Skeletal muscle tissue (tissue), 4 donors: Measurements from ENCODE around the gene SLC37A3. TPM values are rescaled to one million over a fixed set of nuclear protein-coding genes. Genes with fewer than 3 reads are reported as not detected.

ENCODE experiments used
- H3K27ac ChIP-seq: one replicate; pipeline ENCODE4 v1.7.0; 2013; ENCODE audit warnings: mild to moderate bottlenecking, low read depth, low read length, inconsistent platforms
- H3K27me3 ChIP-seq, 3 donors: one replicate each; pipeline ENCODE4 v1.7.0; 2013; ENCODE audit warnings: low read length in 3 of 3; ENCODE audit not compliant: control insufficient read depth in 3 of 3, insufficient read depth in 3 of 3
- H3K36me3 ChIP-seq, 3 donors: one replicate each; pipeline ENCODE4 v1.7.0; 2013; ENCODE audit warnings: low read length in 3 of 3; ENCODE audit not compliant: control insufficient read depth in 3 of 3, insufficient read depth in 3 of 3
- H3K4me1 ChIP-seq, 3 donors: one replicate each; pipeline ENCODE4 v1.7.0; 2013; ENCODE audit warnings: low read length in 3 of 3, mild to moderate bottlenecking in 3 of 3; ENCODE audit not compliant: control insufficient read depth in 3 of 3, insufficient read depth in 3 of 3
- H3K4me3 ChIP-seq, 3 donors: one replicate each; pipeline ENCODE4 v1.7.0; 2013; ENCODE audit warnings: low read length in 3 of 3
- H3K9ac ChIP-seq, 3 donors: one replicate each; pipeline ENCODE4 v1.7.0; 2013; ENCODE audit warnings: low read length in 3 of 3, mild to moderate bottlenecking in 3 of 3, moderate library complexity in 2 of 3, low read depth in 1 of 3
- H3K9me3 ChIP-seq, 3 donors: one replicate each; pipeline ENCODE4 v1.7.0; 2013; ENCODE audit warnings: low read length in 3 of 3; ENCODE audit not compliant: control insufficient read depth in 3 of 3
- total RNA-seq: library from RNA; depleted of rRNA; stranded (reverse); fragments of >200 nt; gene quantifications from one replicate; pipeline ENCODE4 v1.2.3, GENCODE V29; 2014
- donor health status: Osteomylitis.

The SLC37A3 gene
- total RNA-seq, 1 donor from 2014 or later = 73.6 TPM

GRCh38 chr7:140383954-140384713, 14.2 kb downstream of the SLC37A3 start:
- H3K4me3 ChIP-seq = no peak overlapping the region
- H3K4me1 ChIP-seq = peaks cover 0 to 4% (median 0%) of the 10 kb centered on the region in 3 donors
- no peaks in the 10 kb centered on the region for H3K27me3 ChIP-seq
- peaks cover 4 to 13% (median 6%) of the 10 kb centered on the region in 3 donors for H3K36me3 ChIP-seq
- H3K9ac ChIP-seq = no peak overlapping the region
- no peaks in the 10 kb centered on the region for H3K9me3 ChIP-seq
- H3K27ac ChIP-seq = no peak overlapping the region

- Histone ChIP-seq H3K4me3 (no peak overlapping the region), H3K9me3 (no peaks in the 10 kb centered on the region), H3K9ac (no peak overlapping the region), H3K4me1 (no peaks in the 10 kb centered on the region), H3K27ac (no peak overlapping the region), H3K36me3 (peaks cover 11 to 15% (median 11%) of the 10 kb centered on the region in 3 donors), H3K27me3 (no peaks in the 10 kb centered on the region)
Measured at GRCh38 chr7:140375892-140376730, 22.2 kb downstream of the SLC37A3 start.

- Histone ChIP-seq H3K36me3 (peaks cover 11 to 15% (median 11%) of the 10 kb centered on the region in 3 donors), H3K9me3 (no peaks in the 10 kb centered on the region), H3K27me3 (no peaks in the 10 kb centered on the region), H3K4me1 (no peaks in the 10 kb centered on the region), H3K9ac (no peak overlapping the region), H3K4me3 (no peak overlapping the region), H3K27ac (no peak overlapping the region)
Measured at GRCh38 chr7:140375323-140375722, 23.0 kb downstream of the SLC37A3 start.

- no peak overlapping the region for H3K27ac ChIP-seq
- H3K36me3 ChIP-seq = peaks cover 0 to 7% (median 7%) of the 10 kb centered on the region in 3 donors
- H3K4me3 ChIP-seq = no peak overlapping the region
- H3K9me3 ChIP-seq = no peaks in the 10 kb centered on the region
- H3K4me1 ChIP-seq = no peaks in the 10 kb centered on the region
- H3K27me3 ChIP-seq = no peaks in the 10 kb centered on the region
- H3K9ac ChIP-seq = no peak overlapping the region
Measured at GRCh38 chr7:140369294-140369693, 29.0 kb downstream of the SLC37A3 start.

- H3K4me3 ChIP-seq = no peak overlapping the region
- H3K9ac ChIP-seq = no peak overlapping the region
- no peaks in the 10 kb centered on the region for H3K4me1 ChIP-seq
- peaks cover 0 to 9% (median 7%) of the 10 kb centered on the region in 3 donors for H3K36me3 ChIP-seq
- no peaks in the 10 kb centered on the region for H3K9me3 ChIP-seq
- H3K27me3 ChIP-seq = no peaks in the 10 kb centered on the region
- H3K27ac ChIP-seq = no peak overlapping the region
Measured at GRCh38 chr7:140367528-140367927, 30.8 kb downstream of the SLC37A3 start.

GRCh38 chr7:140364819-140365218, 33.5 kb downstream of the SLC37A3 start:
- H3K4me3 ChIP-seq = no peak overlapping the region
- no peaks in the 10 kb centered on the region for H3K27me3 ChIP-seq
- no peak overlapping the region for H3K27ac ChIP-seq
- H3K4me1 ChIP-seq = no peaks in the 10 kb centered on the region
- H3K36me3 ChIP-seq = peaks cover 0 to 9% (median 7%) of the 10 kb centered on the region in 3 donors
- no peaks in the 10 kb centered on the region for H3K9me3 ChIP-seq
- no peak overlapping the region for H3K9ac ChIP-seq

GRCh38 chr7:140360697-140361229, 37.6 kb downstream of the SLC37A3 start:
- H3K36me3 ChIP-seq = peaks cover 0 to 4% (median 2%) of the 10 kb centered on the region in 3 donors

GRCh38 chr7:140358412-140359051, 39.8 kb downstream of the SLC37A3 start:
- Histone ChIP-seq H3K27ac (no peak overlapping the region), H3K27me3 (no peaks in the 10 kb centered on the region), H3K4me3 (no peak overlapping the region), H3K4me1 (no peaks in the 10 kb centered on the region), H3K36me3 (peaks cover 4 to 9% (median 4%) of the 10 kb centered on the region in 3 donors), H3K9me3 (no peaks in the 10 kb centered on the region), H3K9ac (no peak overlapping the region)

More at GRCh38 chr7:140360697-140361229, 37.6 kb downstream of the SLC37A3 start:
- no peak overlapping the region for H3K4me3 ChIP-seq
- H3K4me1 ChIP-seq = no peaks in the 10 kb centered on the region
- no peak overlapping the region for H3K9ac ChIP-seq
- H3K27me3 ChIP-seq = no peaks in the 10 kb centered on the region
- H3K9me3 ChIP-seq = no peaks in the 10 kb centered on the region
- H3K27ac ChIP-seq = no peak overlapping the region

- no peak overlapping the region for H3K4me3 ChIP-seq
- no peak overlapping the region for H3K9ac ChIP-seq
- no peak overlapping the region for H3K27ac ChIP-seq
- H3K9me3 ChIP-seq = no peaks in the 10 kb centered on the region
- H3K36me3 ChIP-seq = peaks cover 4 to 11% (median 6%) of the 10 kb centered on the region in 3 donors
- no peaks in the 10 kb centered on the region for H3K4me1 ChIP-seq
- H3K27me3 ChIP-seq = no peaks in the 10 kb centered on the region
Measured at GRCh38 chr7:140358024-140358411, 40.3 kb downstream of the SLC37A3 start.
